ENCODE measurements around the gene SALL2. TPM values are rescaled to one million over a fixed set of nuclear protein-coding genes. Genes with fewer than 3 reads are reported as not detected.

SALL2 gene
- total RNA-seq, 1 experiment from 2014 or later = 1.5 TPM

GRCh38 chr14:21572604-21573003, 46.5 kb upstream of the SALL2 start:
- H3K27ac ChIP-seq (ENCODE audit: low read length) = no peak overlapping the region
- DNase-seq (ENCODE audit: low read depth, low spot score) = no peak
- CTCF ChIA-PET = interaction anchor here (0.6 kb wide), 2 partner anchors 212 to 532 kb away, joined by 3 to 4 read pairs; no protein-coding TSS in a partner anchor
- H3K36me3 ChIP-seq (ENCODE audit: control insufficient read depth, insufficient read depth, low read length) = no peaks in the 10 kb centered on the region
- no peaks in the 10 kb centered on the region for H3K4me1 ChIP-seq (ENCODE audit: control insufficient read depth, insufficient read depth, low read length)
- no peak overlapping the region for H3K4me3 ChIP-seq (ENCODE audit: low read depth in 2 of 2, low read length in 2 of 2)
- intact Hi-C loops (cut with micrococcal nuclease; ENCODE audit: unreplicated experiment) = no loop called here
- H3K9me3 ChIP-seq (ENCODE audit: control insufficient read depth, insufficient read depth, low read depth, low read length) = no peaks in the 10 kb centered on the region
- H3K27me3 ChIP-seq (ENCODE audit: control insufficient read depth, insufficient read depth, low read length) = 0 out of 2 replicates have a peak, but pooled peaks cover 3% of the 10 kb centered on the region
- in situ Hi-C loops (cut with HindIII; ENCODE audit: low pct_unique_long_range_greater_than_20kb, low sequenced_read_pairs) = no loop called here
- ATAC-seq = no peak
- TF ChIP-seq REST (IDR thresholded peaks at IDR 0.05; ENCODE audit: insufficient read depth in 1 of 2, low read depth in 2 of 2, low read length in 1 of 2) = no peak
- no peak for TF ChIP-seq SIN3A (IDR thresholded peaks at IDR 0.05; ENCODE audit: borderline replicate concordance, insufficient read depth, low read depth, low read length)
- TF ChIP-seq POLR2AphosphoS5 (IDR thresholded peaks at IDR 0.05; ENCODE audit: low read depth, low read length) = no peak
- no peak for TF ChIP-seq TCF7L2 (IDR thresholded peaks at IDR 0.05; ENCODE audit: low read depth, low read length)
- TF ChIP-seq CTCF (IDR thresholded peaks at IDR 0.05) = no peak
- POLR2A ChIA-PET = no interaction called here
- BruUV-seq (replicated peaks) = no TSS peak

- TF ChIP-seq REST (IDR thresholded peaks at IDR 0.05; ENCODE audit: insufficient read depth in 1 of 2, low read depth in 2 of 2, low read length in 1 of 2) (no peak), SIN3A (IDR thresholded peaks at IDR 0.05; ENCODE audit: borderline replicate concordance, insufficient read depth, low read depth, low read length) (no peak), POLR2AphosphoS5 (IDR thresholded peaks at IDR 0.05; ENCODE audit: low read depth, low read length) (no peak), TCF7L2 (IDR thresholded peaks at IDR 0.05; ENCODE audit: low read depth, low read length) (no peak), CTCF (IDR thresholded peaks at IDR 0.05) (no peak)
- Histone ChIP-seq H3K9me3 (ENCODE audit: control insufficient read depth, insufficient read depth, low read depth, low read length) (no peaks in the 10 kb centered on the region), H3K27me3 (ENCODE audit: control insufficient read depth, insufficient read depth, low read length) (no peaks in the 10 kb centered on the region), H3K27ac (ENCODE audit: low read length) (no peak overlapping the region), H3K4me1 (ENCODE audit: control insufficient read depth, insufficient read depth, low read length) (no peaks in the 10 kb centered on the region), H3K36me3 (ENCODE audit: control insufficient read depth, insufficient read depth, low read length) (no peaks in the 10 kb centered on the region), H3K4me3 (ENCODE audit: low read depth in 2 of 2, low read length in 2 of 2) (no peak overlapping the region)
- no TSS peak for BruUV-seq (replicated peaks)
- ATAC-seq (no peak), DNase-seq (ENCODE audit: low read depth, low spot score) (no peak)
- in situ Hi-C loops (cut with HindIII; ENCODE audit: low pct_unique_long_range_greater_than_20kb, low sequenced_read_pairs) (no loop called here), intact Hi-C loops (cut with micrococcal nuclease; ENCODE audit: unreplicated experiment) (no loop called here)
- CTCF ChIA-PET = no interaction called here
- POLR2A ChIA-PET = no interaction called here
These were observed 32.6 kb upstream of the SALL2 start for GRCh38 chr14:21558703-21559170.
